ACC112 (cell line): ENCODE results near the gene SYNGR2.

ENCODE experiments used
- H2AFZ ChIP-seq: fragments of 200-600 bp; sonication (generic); one replicate; pipeline ENCODE4 v1.6.0; 2017; ENCODE audit warnings: antibody characterized with exemption, low read length; ENCODE audit not compliant: unreplicated experiment
- H3K27ac ChIP-seq: fragments of 200-600 bp; sonication (generic); 2 replicates; pipeline ENCODE4 v1.5.1; 2014; ENCODE audit warnings: low read depth, mild to moderate bottlenecking, antibody characterized with exemption, low read length, moderate library complexity
- H3K27me3 ChIP-seq: fragments of 200-600 bp; sonication (generic); 2 replicates; pipeline ENCODE4 v1.6.1; 2014; ENCODE audit warnings: mild to moderate bottlenecking, antibody characterized with exemption, low read length, moderate library complexity, mixed read lengths; ENCODE audit not compliant: insufficient read depth
- H3K36me3 ChIP-seq: fragments of 200-600 bp; sonication (generic); 2 replicates; pipeline ENCODE4 v1.6.1; 2016; ENCODE audit warnings: mild to moderate bottlenecking, antibody characterized with exemption, low read length, moderate library complexity, mixed read lengths; ENCODE audit not compliant: insufficient read depth
- H3K4me1 ChIP-seq: fragments of 200-600 bp; sonication (generic); one replicate; pipeline ENCODE4 v1.6.1; 2016; ENCODE audit warnings: low read length, mixed read lengths; ENCODE audit not compliant: insufficient read depth, unreplicated experiment, control insufficient read depth
- H3K4me3 ChIP-seq: fragments of 200-600 bp; sonication (generic); 2 replicates; pipeline ENCODE4 v1.5.1; 2014; ENCODE audit warnings: mild to moderate bottlenecking, low read depth, low read length
- H3K79me2 ChIP-seq: fragments of 200-600 bp; sonication (generic); one replicate; pipeline ENCODE4 v1.6.0; 2016; ENCODE audit warnings: low read length; ENCODE audit not compliant: control insufficient read depth, unreplicated experiment, insufficient read depth

Gene SYNGR2

DNA sequence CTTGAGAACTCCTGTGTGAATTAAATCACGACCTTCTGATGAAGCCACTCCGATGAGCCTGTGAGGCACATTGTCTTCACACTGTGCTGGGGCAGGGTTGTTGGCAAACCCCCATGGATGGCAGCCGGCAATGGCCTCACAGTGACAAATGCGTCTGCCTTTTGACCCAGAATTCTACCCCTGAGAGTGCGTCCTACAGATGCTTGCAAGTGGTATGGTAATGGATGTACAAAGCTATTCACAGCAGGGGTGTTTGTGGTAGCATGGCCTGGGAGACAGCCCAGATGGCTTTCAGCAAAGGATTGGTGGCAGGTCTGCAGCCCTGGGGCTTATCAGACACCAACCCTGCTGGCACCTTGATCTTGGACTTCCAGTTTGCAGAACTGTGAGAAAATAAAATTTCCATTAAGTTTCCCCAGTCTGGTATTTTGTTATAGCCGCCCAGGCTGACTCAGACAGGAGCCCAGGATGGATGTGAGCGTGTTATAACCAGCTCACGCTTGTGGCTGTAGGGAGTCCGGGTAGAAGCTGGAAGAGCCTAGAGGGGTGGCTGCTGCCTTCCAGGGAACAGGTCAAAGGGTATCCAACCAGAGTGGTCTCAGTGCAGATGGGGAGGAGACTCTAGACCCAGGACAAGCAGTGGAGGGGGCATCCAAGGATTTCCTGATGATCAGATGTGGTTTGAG is 28.9 kb downstream of the SYNGR2 start:
- peak overlapping the region; percentile 89; the same call in 1 of the 2 replicates for H3K27ac ChIP-seq
- no peak overlapping the region for H3K4me3 ChIP-seq
- peaks cover 4% of the 10 kb centered on the region for H3K79me2 ChIP-seq
- no peak overlapping the region for H2AFZ ChIP-seq
- no peaks in the 10 kb centered on the region for H3K4me1 ChIP-seq
- no peaks in the 10 kb centered on the region for H3K27me3 ChIP-seq
- peaks cover 12% of the 10 kb centered on the region; the same call in 1 of the 2 replicates for H3K36me3 ChIP-seq

DNA sequence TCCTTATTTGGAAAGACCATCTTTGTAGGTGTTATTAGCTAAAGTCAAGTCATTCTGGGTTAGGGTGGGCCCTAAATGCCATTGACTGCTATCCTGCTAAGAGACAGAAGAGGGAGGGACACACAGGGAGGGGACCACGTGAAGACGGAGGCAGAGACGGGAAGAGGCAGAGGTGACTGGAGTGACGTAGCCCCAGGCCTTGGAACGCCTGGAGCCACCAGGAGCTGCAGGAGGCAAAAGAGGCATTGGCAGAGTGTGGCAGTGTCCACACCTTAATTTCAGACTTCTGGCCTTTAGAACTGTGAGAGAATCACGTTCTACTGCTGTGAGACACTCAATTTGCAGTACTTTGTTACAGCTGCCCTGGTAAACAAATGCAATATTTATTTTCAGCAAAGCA is 32.1 kb downstream of the SYNGR2 start:
- Histone ChIP-seq H3K79me2 (peaks cover 4% of the 10 kb centered on the region), H3K27ac (no peak overlapping the region), H3K36me3 (peaks cover 9% of the 10 kb centered on the region; the same call in 1 of the 2 replicates), H3K27me3 (no peaks in the 10 kb centered on the region), H3K4me1 (no peaks in the 10 kb centered on the region), H2AFZ (no peak overlapping the region), H3K4me3 (no peak overlapping the region)

DNA sequence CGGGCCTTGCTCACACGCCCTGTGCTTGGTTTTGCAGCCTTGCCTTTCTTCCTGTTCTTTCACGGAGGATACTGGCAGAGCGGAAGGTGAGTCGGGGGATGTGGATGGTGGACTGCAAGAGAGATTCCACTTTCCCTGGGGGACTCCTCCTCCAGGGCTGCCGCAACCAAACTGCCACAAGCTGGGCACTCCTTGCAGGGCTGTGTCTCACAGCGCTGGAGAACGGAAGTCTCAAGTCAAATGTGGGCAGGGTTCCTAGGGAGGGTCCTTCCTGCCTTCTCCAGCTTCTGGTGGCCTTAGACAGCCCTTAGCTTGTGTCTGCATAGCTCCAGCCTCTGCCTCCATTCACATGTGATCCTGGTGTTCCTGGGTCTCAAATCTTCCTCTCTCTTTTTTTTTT is 34.3 kb downstream of the SYNGR2 start:
- no peak overlapping the region for H3K27ac ChIP-seq
- H3K4me1 ChIP-seq = no peaks in the 10 kb centered on the region
- peaks cover 4% of the 10 kb centered on the region for H3K79me2 ChIP-seq
- H3K36me3 ChIP-seq = peaks cover 4% of the 10 kb centered on the region; the same call in 1 of the 2 replicates
- H2AFZ ChIP-seq = no peak overlapping the region
- H3K27me3 ChIP-seq = no peaks in the 10 kb centered on the region
- no peak overlapping the region for H3K4me3 ChIP-seq

DNA sequence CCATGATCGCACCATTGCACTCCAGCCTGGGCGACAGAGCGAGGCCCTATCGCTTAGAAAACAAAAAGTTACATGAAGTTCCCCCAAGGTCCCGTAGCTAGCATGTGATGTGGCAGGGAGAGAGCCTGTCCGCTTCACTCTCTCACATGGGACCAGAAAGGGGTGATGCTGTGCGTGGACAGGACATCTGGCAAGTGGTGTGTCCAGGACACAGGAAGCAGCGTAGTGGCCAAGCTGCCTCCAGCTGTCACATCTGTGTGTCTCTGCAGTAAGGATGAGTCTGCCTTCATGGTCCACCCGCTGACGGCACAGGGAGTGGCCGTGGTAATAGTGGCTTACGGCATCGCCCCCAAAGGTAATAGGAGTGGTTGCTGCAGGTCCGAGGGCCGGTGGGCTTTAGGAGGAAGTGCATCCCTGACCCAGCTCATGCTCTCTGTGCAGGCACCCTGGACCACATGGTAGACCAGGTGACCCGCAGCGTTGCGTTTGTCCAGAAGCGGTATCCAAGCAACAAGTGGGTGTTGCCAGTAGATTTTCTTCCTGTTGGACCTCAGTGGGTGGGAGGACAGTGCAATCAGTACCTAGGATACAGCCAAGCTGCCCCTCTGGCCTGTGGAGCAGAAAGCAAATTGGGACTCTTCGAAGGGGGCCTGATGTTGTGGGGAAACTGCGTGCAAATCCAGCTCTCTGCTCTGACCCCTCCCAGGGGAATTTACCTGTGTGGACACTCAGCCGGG is 36.2 kb downstream of the SYNGR2 start:
- no peaks in the 10 kb centered on the region for H3K4me1 ChIP-seq
- no peak overlapping the region for H3K4me3 ChIP-seq
- no peak overlapping the region for H3K27ac ChIP-seq
- H3K27me3 ChIP-seq = no peaks in the 10 kb centered on the region
- peaks cover 4% of the 10 kb centered on the region for H3K79me2 ChIP-seq
- H2AFZ ChIP-seq = no peak overlapping the region
- peaks cover 4% of the 10 kb centered on the region; the same call in 1 of the 2 replicates for H3K36me3 ChIP-seq

DNA sequence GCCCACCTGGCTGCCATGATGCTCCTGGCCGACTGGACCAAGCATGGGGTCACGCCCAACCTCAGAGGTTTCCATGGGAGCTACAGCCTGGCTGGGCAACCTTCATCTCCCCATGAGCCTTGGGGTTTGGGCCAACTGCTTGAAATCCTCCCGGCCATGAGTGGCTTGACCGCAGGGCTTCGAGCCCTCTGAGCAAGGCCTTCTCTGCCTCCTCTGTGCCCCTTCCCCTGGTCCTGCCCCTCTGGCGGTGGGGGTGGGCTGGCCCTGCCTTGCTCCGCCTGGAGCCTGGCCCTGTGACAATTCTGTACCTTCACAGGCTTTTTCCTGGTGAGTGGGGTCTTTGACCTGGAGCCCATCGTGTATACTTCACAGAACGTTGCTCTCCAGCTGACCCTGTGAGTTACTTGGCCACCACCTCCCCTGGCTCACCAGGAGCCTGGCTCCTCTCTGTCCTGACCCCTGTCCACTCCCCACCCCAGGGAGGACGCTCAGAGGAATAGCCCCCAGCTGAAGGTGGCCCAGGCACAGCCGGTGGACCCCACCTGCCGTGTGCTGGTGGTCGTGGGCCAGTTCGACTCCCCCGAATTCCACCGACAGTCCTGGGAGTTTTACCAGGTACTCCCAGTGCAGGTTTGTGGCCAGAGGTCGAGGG is 36.9 kb downstream of the SYNGR2 start:
- no peak overlapping the region for H2AFZ ChIP-seq
- H3K4me3 ChIP-seq = no peak overlapping the region
- no peaks in the 10 kb centered on the region for H3K27me3 ChIP-seq
- peaks cover 4% of the 10 kb centered on the region for H3K79me2 ChIP-seq
- no peaks in the 10 kb centered on the region for H3K36me3 ChIP-seq
- no peak overlapping the region for H3K27ac ChIP-seq
- H3K4me1 ChIP-seq = no peaks in the 10 kb centered on the region

DNA sequence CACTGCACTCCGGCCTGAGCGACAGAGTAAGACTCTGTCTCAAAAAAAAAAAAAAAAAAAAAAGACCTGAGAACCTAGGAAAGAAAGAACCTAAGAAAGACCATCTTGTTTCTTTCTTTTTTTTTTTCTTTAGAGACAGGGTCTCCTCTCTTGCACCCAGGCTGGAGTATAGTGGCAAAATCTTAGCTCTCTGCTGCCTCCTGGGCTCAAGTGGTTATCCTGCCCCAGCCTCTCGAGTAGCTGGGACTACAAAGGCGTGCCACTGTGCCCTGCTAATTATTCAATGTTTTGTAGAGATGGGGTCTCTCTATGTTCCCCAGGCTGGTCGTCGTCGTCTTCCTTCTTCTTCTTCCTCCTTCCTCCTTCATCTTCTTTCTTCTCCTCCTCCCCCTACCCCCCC is 37.9 kb downstream of the SYNGR2 start:
- no peak overlapping the region for H2AFZ ChIP-seq
- no peaks in the 10 kb centered on the region for H3K4me1 ChIP-seq
- no peaks in the 10 kb centered on the region for H3K79me2 ChIP-seq
- no peak overlapping the region for H3K27ac ChIP-seq
- H3K27me3 ChIP-seq = no peaks in the 10 kb centered on the region
- H3K4me3 ChIP-seq = no peak overlapping the region
- no peaks in the 10 kb centered on the region for H3K36me3 ChIP-seq

DNA sequence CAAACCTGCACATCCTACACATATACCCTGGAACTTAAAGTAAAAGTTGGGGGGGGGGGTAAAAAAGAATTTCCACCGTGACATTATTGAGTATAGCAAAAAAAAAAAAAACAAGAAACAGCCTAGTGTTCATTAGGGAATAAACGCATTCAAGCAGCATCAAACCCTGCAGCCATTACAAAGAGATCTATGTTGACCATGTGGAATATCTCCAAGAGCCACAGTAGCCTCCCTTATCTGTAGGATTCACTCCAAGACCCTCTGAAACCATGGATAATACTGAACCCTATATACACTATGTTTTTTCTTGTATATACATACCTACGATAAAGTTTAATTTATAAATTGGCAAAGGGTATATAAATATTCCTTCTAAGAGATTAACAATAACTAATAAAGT is 40.1 kb downstream of the SYNGR2 start:
- H2AFZ ChIP-seq = no peak overlapping the region
- H3K79me2 ChIP-seq = no peaks in the 10 kb centered on the region
- no peaks in the 10 kb centered on the region for H3K4me1 ChIP-seq
- no peaks in the 10 kb centered on the region for H3K36me3 ChIP-seq
- H3K27me3 ChIP-seq = no peaks in the 10 kb centered on the region
- no peak overlapping the region for H3K4me3 ChIP-seq
- H3K27ac ChIP-seq = no peak overlapping the region

DNA sequence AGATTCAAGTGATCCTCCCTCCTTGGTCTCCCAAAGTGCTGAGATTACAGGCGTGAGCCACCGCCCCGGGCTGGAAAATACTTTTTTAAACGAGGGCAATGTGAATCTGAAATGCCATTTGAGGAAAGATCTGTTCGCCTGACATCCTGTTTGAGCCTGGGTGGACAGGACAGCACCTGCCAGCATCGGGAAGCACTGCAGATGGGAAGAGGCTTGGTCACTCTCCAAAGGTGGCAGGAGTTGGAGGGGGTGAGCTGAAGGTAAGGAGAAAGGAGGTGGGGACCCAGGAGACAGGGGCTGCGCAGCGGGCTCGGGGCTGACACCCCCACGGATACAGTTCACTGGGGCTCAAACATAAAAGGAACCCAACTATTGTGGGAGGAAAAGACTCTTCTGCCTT is 41.7 kb downstream of the SYNGR2 start:
- Histone ChIP-seq H3K4me1 (no peaks in the 10 kb centered on the region), H3K4me3 (no peak overlapping the region), H3K27me3 (no peaks in the 10 kb centered on the region), H2AFZ (no peak overlapping the region), H3K79me2 (peaks cover 11% of the 10 kb centered on the region), H3K36me3 (no peaks in the 10 kb centered on the region), H3K27ac (no peak overlapping the region)

DNA sequence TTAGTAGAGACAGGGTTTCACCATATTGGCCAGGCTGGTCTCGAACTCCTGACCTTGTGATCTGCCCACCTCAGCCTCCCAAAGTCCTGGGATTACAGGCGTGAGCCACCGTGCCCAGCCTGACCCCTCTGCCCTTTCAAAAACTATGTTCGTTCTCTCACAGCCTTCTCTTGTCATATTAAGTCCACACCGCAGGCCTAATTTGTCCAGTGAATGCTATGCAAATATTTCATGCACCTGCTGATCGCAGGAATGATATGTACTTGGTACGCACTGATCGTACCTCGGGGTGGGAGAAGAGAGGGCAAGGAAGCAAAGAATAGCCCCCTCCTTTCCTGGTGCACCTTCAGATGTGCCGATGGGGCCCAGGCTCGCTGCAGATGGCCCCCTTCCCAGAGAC is 42.7 kb downstream of the SYNGR2 start:
- no peak overlapping the region for H3K4me3 ChIP-seq
- H3K27ac ChIP-seq = no peak overlapping the region
- H3K36me3 ChIP-seq = no peaks in the 10 kb centered on the region
- no peaks in the 10 kb centered on the region for H3K27me3 ChIP-seq
- H3K4me1 ChIP-seq = peaks cover 8% of the 10 kb centered on the region
- H3K79me2 ChIP-seq = peaks cover 20% of the 10 kb centered on the region
- H2AFZ ChIP-seq = no peak overlapping the region

DNA sequence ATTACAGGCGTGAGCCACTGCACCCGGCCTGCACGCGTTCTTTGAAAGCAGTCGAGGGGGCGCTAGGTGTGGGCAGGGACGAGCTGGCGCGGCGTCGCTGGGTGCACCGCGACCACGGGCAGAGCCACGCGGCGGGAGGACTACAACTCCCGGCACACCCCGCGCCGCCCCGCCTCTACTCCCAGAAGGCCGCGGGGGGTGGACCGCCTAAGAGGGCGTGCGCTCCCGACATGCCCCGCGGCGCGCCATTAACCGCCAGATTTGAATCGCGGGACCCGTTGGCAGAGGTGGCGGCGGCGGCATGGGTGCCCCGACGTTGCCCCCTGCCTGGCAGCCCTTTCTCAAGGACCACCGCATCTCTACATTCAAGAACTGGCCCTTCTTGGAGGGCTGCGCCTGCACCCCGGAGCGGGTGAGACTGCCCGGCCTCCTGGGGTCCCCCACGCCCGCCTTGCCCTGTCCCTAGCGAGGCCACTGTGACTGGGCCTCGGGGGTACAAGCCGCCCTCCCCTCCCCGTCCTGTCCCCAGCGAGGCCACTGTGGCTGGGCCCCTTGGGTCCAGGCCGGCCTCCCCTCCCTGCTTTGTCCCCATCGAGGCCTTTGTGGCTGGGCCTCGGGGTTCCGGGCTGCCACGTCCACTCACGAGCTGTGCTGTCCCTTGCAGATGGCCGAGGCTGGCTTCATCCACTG is 45.8 kb downstream of the SYNGR2 start, which contains the start of gene BIRC5:
Gene BIRC5 (plus strand): TSS at position 238 of the 690 bp plus-strand sequence. CDS start 64 bp downstream, at position 302.
- Histone ChIP-seq H3K4me3 (peak within 1 kb of the TSS; percentile 91), H3K27ac (peak within 1 kb of the TSS; percentile 67), H3K4me1 (peaks cover 12% of the 10 kb centered on the region), H3K79me2 (peaks cover 34% of the 10 kb centered on the region), H3K36me3 (no peaks in the 10 kb centered on the region), H2AFZ (peak within 1 kb of the TSS; percentile 79), H3K27me3 (no peaks in the 10 kb centered on the region)
